HepG2 (cell line): Measurements from ENCODE around the gene TNP2. TPM values are rescaled to one million over a fixed set of nuclear protein-coding genes. Genes with fewer than 3 reads are reported as not detected.

ENCODE experiments used
- CBX5 ChIP-seq: sonication (generic); formaldehyde crosslinking; IDR thresholded peaks from 2 replicates; pipeline ENCODE4 v1.4.0; 2020; ENCODE audit warnings: missing genetic modification reagents, borderline replicate concordance
- HDAC2 ChIP-seq: sonication (generic); formaldehyde crosslinking; IDR thresholded peaks from 2 replicates; pipeline ENCODE4 v1.4.0; 2020; ENCODE audit warnings: missing genetic modification reagents
- HMG20A ChIP-seq: IDR thresholded peaks from 2 replicates; pipeline ENCODE4 v1.6.1; 2016; ENCODE audit warnings: borderline replicate concordance
- PATZ1 ChIP-seq: sonication (generic); formaldehyde crosslinking; IDR thresholded peaks from 2 replicates; pipeline ENCODE4 v1.4.0; 2020; ENCODE audit warnings: missing genetic modification reagents
- PAXIP1 ChIP-seq: sonication (generic); formaldehyde crosslinking; conservative IDR thresholded peaks from 2 replicates; pipeline ENCODE4 v1.4.0; 2020; ENCODE audit warnings: mild to moderate bottlenecking, missing genetic modification reagents, moderate library complexity
- PTBP1 ChIP-seq: fragments of 200-400 bp; formaldehyde crosslinking; IDR thresholded peaks from 2 replicates; pipeline ENCODE4 v1.6.1; 2018; ENCODE audit warnings: low read length, low read depth; ENCODE audit not compliant: poor library complexity, severe bottlenecking
- SOX13 ChIP-seq, 3 experiments: fragments of 450-650 bp in 1 of 3; sonication (generic) in 1 of 3; formaldehyde crosslinking in 1 of 3; IDR thresholded peaks in 2 of 3; conservative IDR thresholded peaks in 1 of 3; 2 replicates each; pipeline versions ENCODE4 v1.5.0 to v1.6.1; 2016 to 2020; ENCODE audit warnings: antibody characterized with exemption in 1 of 3, mild to moderate bottlenecking in 1 of 3, missing compliant biosample characterization in 1 of 3, missing genetic modification reagents in 1 of 3, moderate library complexity in 1 of 3
- SSRP1 ChIP-seq: IDR thresholded peaks from 2 replicates; pipeline ENCODE4 v1.6.1; 2016; ENCODE audit warnings: control low read depth
- ZFX ChIP-seq: sonication (generic); formaldehyde crosslinking; IDR thresholded peaks from 2 replicates; pipeline ENCODE4 v1.4.0; 2020; ENCODE audit warnings: mild to moderate bottlenecking, low read depth, missing genetic modification reagents, moderate library complexity
- ZNF10 ChIP-seq: sonication (generic); formaldehyde crosslinking; IDR thresholded peaks from 2 replicates; pipeline ENCODE4 v1.4.0; 2020; ENCODE audit warnings: mild to moderate bottlenecking, low read depth, missing genetic modification reagents, borderline replicate concordance
- ZNF446 ChIP-seq: sonication (generic); formaldehyde crosslinking; IDR thresholded peaks from 2 replicates; pipeline ENCODE4 v1.5.0; 2020; ENCODE audit warnings: mild to moderate bottlenecking, missing genetic modification reagents
- ZNF589 ChIP-seq: sonication (generic); formaldehyde crosslinking; conservative IDR thresholded peaks from 2 replicates; pipeline ENCODE4 v1.8.0; 2022; ENCODE audit warnings: mild to moderate bottlenecking, moderate library complexity, missing genetic modification reagents
- ZNF670 ChIP-seq: sonication (generic); formaldehyde crosslinking; IDR thresholded peaks from 2 replicates; pipeline ENCODE4 v1.8.0; 2022; ENCODE audit warnings: mild to moderate bottlenecking, missing genetic modification reagents, borderline replicate concordance
- ZNF772 ChIP-seq: sonication (generic); formaldehyde crosslinking; IDR thresholded peaks from 2 replicates; pipeline ENCODE4 v1.5.0; 2020; ENCODE audit warnings: mild to moderate bottlenecking, missing genetic modification reagents
- ZNF883 ChIP-seq: sonication (generic); formaldehyde crosslinking; IDR thresholded peaks from 2 replicates; pipeline ENCODE4 v1.5.1; 2020; ENCODE audit warnings: mild to moderate bottlenecking, missing genetic modification reagents; ENCODE audit errors: not compliant biosample characterization
- polyA plus RNA-seq, 8 experiments: library from polyadenylated mRNA; depleted of rRNA in 3 of 8; stranded (reverse) in 7 of 8; unstranded in 1 of 8; fragments of >200 nt; fragmentation: Illumina TruSeq in 4 of 8; extraction: Trizol in 4 of 8; gene quantifications; 2 replicates each; pipeline versions ENCODE4 v1.2.1 to v1.2.3, GENCODE V29; 2011 to 2016; ENCODE audit warnings: low read depth in 4 of 8, missing spikeins in 1 of 8, mixed read lengths in 1 of 8; ENCODE audit not compliant: insufficient read depth in 1 of 8
- total RNA-seq, 5 experiments: library from RNA; depleted of rRNA; stranded (reverse); fragments of >200 nt; fragmentation: Illumina TruSeq; extraction: Trizol; gene quantifications; 2 replicates each; pipeline ENCODE4 v1.2.3, GENCODE V29; 2016; ENCODE audit warnings: low read depth in 1 of 5
- TF ChIP-seq, protein P1 (sequence below): sonication (generic); formaldehyde crosslinking; IDR thresholded peaks from 2 replicates; pipeline ENCODE4 v1.5.0; 2020; ENCODE audit warnings: missing genetic modification reagents
- TF ChIP-seq, protein P2 (sequence below): sonication (generic); formaldehyde crosslinking; IDR thresholded peaks from 2 replicates; pipeline ENCODE4 v1.5.0; 2020; ENCODE audit warnings: missing genetic modification reagents
- TF ChIP-seq, protein P3 (sequence below): sonication (generic); formaldehyde crosslinking; IDR thresholded peaks from 2 replicates; pipeline ENCODE4 v1.4.0; 2020; ENCODE audit warnings: missing genetic modification reagents, borderline replicate concordance

Gene TNP2
- total and polyA plus RNA-seq, 2 of the 13 experiments (the other 11 are each of a cell fraction or from before 2014, with no cell fraction given): not detected

GRCh38 chr16:11224096-11224893, 44.8 kb downstream of the TNP2 start (continued):
- peak; percentile 42; the same call in 1 of the 2 replicates for TF ChIP-seq HMG20A (CRISPR knock-in tag)
- TF ChIP-seq SOX13 (IDR thresholded peaks at IDR 0.05): no peak
- peak in 1 of 2 experiments; percentile 56; a peak in 1 of 4 replicates for TF ChIP-seq SOX13 (CRISPR knock-in tag; conservative IDR thresholded peaks at IDR 0.05 in 1 of 2, IDR thresholded peaks at IDR 0.05 in 1 of 2)
- TF ChIP-seq ZNF772 (CRISPR knock-in tag): peak; percentile 59; the same call in 1 of the 2 replicates
- TF ChIP-seq, protein P1, sequence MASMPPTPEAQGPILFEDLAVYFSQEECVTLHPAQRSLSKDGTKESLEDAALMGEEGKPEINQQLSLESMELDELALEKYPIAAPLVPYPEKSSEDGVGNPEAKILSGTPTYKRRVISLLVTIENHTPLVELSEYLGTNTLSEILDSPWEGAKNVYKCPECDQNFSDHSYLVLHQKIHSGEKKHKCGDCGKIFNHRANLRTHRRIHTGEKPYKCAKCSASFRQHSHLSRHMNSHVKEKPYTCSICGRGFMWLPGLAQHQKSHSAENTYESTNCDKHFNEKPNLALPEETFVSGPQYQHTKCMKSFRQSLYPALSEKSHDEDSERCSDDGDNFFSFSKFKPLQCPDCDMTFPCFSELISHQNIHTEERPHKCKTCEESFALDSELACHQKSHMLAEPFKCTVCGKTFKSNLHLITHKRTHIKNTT (CRISPR knock-in tag): no peak
- TF ChIP-seq CBX5 (CRISPR knock-in tag): no peak
- 0 out of 2 replicates have a peak, but pooled peaks have one; percentile 48 for TF ChIP-seq SSRP1 (CRISPR knock-in tag)
- TF ChIP-seq ZNF589: 0 out of 2 replicates have a peak, but pooled peaks have one; percentile 17
- TF ChIP-seq, protein P2, sequence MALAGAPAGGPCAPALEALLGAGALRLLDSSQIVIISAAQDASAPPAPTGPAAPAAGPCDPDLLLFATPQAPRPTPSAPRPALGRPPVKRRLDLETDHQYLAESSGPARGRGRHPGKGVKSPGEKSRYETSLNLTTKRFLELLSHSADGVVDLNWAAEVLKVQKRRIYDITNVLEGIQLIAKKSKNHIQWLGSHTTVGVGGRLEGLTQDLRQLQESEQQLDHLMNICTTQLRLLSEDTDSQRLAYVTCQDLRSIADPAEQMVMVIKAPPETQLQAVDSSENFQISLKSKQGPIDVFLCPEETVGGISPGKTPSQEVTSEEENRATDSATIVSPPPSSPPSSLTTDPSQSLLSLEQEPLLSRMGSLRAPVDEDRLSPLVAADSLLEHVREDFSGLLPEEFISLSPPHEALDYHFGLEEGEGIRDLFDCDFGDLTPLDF (CRISPR knock-in tag): peak; percentile 40; the same call in 1 of the 2 replicates
- TF ChIP-seq ZNF10 (CRISPR knock-in tag): no peak
- peak; percentile 40; the same call in 1 of the 2 replicates for TF ChIP-seq PAXIP1 (CRISPR knock-in tag)
- TF ChIP-seq PTBP1: no peak
- TF ChIP-seq, protein P3, sequence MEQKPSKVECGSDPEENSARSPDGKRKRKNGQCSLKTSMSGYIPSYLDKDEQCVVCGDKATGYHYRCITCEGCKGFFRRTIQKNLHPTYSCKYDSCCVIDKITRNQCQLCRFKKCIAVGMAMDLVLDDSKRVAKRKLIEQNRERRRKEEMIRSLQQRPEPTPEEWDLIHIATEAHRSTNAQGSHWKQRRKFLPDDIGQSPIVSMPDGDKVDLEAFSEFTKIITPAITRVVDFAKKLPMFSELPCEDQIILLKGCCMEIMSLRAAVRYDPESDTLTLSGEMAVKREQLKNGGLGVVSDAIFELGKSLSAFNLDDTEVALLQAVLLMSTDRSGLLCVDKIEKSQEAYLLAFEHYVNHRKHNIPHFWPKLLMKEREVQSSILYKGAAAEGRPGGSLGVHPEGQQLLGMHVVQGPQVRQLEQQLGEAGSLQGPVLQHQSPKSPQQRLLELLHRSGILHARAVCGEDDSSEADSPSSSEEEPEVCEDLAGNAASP: 0 out of 2 replicates have a peak, but pooled peaks have one; percentile 25
- peak; percentile 64; the same call in 1 of the 2 replicates for TF ChIP-seq HDAC2 (CRISPR knock-in tag)
- TF ChIP-seq PATZ1 (CRISPR knock-in tag): peak; percentile 83
- no peak for TF ChIP-seq ZNF670
- TF ChIP-seq ZNF446: 0 out of 2 replicates have a peak, but pooled peaks have one; percentile 41
- TF ChIP-seq ZNF883 (CRISPR knock-in tag): no peak
- TF ChIP-seq ZFX (CRISPR knock-in tag): peak; percentile 79
